ENCODE measurements around the gene MKX.

The MKX gene

DNA sequence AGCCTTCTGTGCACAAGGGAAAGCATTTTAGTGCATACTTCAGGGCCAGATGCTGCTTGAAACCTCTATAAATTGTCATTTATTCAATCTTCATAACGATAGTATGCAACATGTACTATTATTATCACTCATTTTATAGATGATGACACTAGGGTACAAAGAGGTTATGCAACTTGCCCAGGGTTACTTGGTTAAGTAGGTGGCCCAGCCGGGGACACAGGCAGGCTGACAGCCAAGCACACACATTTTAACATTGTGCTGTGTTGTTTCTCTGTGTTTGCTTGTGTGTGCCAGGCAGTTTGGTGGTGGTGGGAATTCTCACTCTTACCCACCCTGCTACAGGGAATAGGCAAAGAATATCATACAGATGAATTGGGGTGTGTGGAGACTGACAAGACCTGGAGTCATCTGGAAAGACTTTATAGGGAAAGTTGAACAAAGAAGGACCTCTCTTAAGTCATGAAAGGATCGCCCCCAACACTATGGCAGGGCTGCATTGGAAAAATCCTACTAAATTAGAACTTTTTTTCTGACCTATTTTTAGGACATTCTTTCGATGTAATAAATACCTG is 98.9 kb downstream of the MKX start:
- DNase-seq (ENCODE audit: low spot score) = no peak

DNA sequence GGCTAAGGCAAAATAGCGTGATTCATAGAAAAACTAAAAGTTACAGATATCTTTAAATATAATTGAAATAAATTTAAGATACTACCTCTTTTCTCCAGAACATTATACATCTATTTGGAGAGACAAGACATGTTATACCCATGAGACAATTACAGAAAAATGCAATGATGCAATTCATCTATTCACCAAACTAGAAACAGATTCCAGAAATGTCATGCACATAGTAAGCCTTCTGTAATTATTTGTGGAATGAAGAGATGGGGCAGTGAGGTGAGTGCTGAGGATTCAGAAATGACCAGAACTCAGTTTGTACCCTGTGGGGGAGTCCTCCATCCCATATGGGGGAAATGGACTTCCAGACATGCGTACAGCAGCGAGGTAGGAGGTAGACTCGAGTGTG is 99.4 kb downstream of the MKX start:
- DNase-seq (ENCODE audit: low spot score) = no peak

DNA sequence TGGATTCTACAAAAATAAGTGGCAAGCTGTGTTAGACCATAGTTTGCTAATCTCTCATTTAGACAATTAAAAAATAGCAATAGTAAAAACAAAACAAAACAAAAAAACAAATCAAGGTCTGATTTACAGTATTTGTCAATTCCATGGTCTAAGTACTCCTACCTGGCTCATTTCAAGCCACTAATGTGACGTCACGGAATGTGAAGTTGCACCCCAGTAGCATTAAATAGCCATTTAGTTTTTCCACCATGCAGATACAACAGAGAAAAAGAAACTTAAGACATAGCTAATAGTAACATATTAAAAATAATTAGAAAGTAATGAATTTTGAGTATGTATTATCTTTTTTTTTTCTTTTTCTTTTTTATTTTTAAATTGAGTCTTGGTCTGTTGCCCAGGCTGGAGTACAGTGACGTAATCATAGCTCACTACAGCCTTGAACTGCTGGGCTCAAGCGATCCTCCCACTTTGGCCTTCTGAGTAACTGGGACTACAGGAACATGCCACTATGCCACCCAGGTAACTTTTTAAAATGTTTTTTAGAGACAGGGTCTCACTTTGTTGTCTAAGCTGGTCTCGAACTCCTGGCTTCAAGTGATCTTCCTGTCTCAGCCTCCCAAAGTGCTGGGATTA is 101.2 kb downstream of the MKX start:
- no peak for DNase-seq (ENCODE audit: low spot score)

DNA sequence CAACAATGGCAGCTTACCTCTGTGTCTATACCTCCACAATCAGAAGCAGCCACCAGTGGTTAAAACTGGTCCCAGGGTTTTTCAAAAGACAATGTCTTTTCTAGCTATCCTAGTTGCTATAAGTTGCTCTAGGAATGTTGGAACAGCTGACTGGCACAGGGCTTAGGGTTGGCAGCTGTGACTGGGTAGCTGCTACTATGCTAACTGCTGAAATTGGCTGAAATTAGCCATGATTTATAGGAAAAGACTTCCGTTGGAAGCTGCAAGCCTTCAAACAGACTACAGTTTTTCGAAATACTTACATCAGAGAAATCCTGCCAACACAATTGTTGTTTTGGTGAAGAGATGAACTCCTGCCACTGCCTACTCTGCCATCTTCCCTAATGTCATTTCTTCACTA is 102.3 kb downstream of the MKX start:
- DNase-seq (ENCODE audit: low spot score) = no peak

DNA sequence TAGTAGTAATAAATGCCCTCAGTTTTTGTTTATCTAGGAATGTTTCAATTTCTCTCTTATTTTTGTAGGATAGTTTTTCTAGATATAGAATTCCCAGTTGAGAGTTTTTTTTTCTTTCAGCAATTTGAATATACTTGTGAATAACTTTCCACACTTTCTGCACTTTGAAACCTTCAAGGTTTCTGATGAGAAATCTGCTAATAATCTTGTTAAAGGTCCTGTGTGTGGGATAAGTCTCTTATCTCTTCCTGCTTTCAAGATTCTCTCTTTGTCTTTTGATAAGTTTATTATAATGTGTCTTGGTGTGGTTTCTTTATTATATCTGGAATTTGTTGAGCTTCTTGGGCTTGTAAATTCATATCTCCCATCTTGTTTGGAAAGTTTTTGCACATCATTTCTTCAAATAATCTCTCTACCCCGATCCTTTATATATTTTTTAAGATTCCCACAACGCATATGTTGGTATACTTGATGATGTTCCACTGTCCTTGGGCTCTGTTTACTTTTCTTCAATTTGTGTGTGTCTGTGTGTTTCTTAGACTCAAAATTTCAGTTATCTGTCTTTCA is 103.5 kb downstream of the MKX start:
- DNase-seq (ENCODE audit: low spot score) = no peak

DNA sequence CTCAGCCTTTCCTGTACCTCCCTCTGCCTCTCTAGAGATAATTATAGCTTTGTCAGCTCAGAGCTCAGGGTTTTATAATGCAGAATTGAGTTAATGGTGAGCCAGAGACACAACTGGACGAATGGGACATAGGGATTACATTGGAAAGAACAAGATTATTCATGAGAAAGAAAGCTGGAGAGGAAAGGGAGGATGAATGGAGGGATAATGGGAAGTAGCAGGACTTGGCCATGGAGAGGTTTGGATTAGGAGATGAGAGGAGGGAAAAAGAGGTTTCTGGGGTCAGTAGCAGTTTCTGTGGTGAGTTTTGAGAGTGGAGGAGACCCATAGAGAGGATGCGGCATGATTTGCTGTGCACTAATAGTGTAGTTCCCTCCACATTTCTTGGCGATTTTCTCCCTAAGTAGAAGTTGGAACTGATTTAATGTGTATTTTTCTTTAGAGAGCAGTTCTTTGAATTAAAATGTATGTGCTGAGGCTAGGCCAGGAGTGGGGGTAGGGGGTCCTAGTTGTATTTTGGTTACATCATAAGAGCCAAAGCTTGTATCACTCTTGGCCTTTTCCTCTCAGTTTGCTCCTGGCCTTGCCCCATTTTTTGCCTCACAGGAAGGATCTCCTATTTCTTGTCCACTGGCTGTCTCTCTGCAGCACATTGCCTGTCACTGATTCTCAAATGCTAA is 107.4 kb downstream of the MKX start:
- DNase-seq (ENCODE audit: low spot score) = no peak

DNA sequence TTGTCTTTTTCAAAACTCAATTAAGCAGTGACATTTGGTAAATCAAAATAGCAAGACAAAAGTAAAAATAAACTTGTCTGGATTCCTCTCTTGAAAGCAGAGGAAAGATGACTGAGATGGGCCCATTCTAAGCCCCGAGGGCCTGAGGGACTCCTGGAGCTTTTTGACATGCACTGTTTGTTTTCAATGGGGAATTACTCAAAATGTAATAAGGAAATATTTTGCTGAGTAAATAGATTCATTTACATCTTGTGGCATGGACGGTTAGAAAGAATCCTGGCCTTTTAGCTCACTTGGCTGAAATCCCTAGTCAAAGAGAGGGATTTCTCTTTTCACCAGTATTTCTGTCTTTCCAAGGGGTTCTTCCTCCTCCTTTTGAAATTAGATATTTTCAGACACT is 108.0 kb downstream of the MKX start:
- DNase-seq (ENCODE audit: low spot score) = no peak

DNA sequence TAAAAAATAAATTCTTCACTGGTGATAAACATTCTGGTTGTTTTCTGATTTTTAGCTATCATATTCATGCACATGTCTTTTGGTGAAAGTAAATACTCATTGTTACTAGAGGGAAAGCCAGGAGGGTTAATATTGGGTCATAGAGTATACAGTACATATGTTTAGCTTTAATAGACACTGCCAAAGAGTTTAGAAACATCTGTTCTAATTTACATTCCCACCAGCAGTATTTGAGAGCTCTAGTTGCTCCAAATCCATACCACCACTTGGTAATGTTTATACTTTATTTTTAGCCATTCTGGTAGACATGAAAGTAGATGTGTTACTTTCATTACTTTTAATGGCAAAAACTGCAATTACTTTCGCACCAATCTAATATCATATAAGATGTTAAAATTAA is 108.8 kb downstream of the MKX start:
- no peak for DNase-seq (ENCODE audit: low spot score)

DNA sequence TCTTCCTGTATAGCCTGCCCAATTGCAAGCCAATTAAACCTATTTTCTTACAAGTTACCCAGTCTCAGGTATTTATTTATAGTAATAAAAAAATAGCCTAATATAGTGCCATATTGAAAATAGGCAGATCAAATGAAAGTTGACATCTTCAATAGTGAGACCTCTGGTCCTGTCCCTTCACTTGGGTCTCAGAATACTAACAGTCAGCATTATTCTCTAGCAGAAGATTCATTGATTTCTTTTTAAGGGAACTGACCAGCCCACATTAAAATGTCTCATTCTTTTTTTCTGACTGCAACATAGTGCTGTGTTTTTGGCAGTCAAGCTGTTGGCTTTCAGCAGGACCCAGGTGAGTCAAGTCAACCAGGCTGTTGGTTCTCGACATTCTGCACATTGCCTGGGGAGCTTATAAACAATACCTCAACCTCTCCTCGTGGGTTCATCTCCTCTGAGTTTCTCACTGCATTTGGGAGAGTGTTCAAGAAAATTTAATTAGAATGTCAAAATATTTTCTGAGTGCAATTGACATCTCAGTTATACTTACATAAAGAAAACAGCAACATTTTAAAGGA is 109.8 kb downstream of the MKX start:
- no peak for DNase-seq (ENCODE audit: low spot score)

DNA sequence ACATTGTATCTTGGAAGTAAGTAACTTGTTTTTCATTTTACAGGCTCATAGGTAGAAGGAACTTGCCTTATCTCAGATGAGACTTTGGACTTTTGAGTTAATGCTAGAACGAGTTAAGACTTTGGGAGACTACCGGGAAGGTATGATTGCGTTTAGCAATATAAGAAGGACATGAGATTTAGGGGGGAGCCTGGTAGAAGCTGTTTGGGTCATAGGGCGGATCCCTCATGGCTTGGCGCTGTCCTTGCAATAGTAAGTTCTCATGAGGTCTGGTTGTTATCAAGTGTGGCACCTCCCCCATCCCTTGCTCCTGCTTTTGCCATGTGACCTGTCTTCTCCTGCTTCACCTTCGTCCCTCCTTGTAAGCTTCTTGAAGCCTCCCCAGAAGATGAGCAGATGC is 110.3 kb downstream of the MKX start:
- no peak for DNase-seq (ENCODE audit: low spot score)

DNA sequence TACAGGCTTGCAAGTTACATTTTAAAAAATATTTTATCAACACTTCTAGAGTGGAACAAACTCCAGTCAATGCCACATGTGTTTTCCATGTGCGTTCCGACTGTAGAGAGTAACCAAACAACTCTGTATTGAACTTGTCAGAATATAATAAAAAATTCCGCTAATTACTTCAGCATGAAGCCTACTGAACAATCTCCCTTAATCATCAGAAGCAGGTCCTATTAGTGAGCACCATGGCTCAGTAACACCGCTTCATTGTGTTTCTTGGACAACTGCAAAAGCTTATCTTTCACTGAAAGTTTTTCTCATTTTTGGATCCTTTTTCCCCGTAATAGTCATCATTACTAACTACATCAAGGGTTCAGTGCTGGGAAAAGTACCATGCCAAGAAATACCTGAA is 117.0 kb downstream of the MKX start:
- no peak for DNase-seq (ENCODE audit: low spot score)

DNA sequence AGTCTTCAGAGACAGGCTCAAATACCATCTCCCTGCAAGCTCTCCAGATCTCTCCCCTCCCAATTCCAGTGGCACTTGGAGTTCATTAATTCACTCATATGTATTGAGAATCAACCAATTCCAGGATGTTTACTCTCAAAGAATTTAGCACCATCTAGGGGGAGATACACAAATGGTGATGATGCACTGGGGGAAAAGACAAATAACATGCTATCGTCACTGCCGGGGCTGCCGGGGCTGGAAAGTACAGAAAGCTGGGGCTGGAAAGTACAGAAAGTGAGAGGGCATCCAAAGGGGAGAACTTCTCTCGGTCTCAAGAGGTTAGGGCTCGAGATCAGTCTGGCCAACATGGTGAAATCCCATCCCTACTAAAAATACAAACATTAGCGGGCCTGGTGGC is 118.7 kb downstream of the MKX start:
- no peak for DNase-seq (ENCODE audit: low spot score)

DNA sequence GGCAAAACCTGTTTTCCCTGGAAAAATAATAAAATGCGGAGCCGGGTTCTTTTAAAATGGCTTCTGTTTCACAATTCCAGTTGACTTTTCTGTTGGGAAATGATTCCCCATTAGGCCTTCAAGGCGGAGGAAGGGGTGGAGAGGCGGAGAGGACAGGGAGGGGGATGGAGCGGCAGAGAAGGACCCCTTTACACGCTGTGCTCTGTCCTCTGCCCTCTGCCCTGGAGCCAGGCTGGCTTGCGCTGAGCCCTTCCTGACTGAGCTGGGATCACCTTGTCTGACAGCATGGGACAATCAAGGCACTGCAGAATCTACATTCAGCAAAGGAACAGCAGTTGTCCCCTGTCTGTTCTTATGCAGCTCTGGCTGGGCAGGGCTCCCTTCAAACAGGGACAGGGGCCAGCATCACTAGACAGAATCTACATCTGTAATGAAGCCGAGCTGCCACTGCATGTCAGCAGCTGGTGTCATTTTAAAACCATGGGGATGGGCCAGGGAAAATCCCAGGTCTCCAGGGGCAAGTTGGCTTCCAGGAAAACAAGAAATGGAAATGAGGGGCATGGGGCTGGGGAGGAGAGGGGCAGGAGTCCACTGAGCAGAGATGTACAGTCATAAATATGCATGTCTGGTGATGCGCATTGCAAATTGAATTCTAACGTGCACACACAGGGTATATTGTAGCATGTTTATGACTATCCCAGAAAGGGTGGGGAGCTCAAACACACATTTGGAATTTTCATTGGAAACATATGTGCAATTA is 120.0 kb downstream of the MKX start:
- no peak for DNase-seq (ENCODE audit: low spot score)

DNA sequence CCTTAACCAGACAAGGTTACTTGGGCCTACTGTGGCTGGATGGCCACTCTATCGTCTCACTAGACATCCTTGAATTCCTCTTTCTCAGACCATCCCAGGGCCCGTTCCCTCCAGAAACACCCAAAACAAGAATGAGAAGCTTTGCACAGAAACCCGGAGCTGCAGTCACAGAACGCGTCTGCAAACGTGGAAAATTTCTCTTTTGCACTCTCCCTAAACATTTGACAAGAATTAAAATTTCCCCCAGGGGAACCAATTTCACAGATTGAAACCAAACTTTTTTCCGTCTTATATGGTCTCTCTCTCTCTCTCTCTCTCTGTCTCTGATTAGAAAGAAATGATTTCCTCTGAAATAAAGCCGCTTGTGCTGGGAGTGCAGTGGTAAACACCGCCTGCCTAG is 120.7 kb downstream of the MKX start:
- DNase-seq (ENCODE audit: low spot score) = no peak

Data from LoVo (cell line).